Measurements from ENCODE around the gene SMG9. TPM values are rescaled to one million over a fixed set of nuclear protein-coding genes. Genes with fewer than 3 reads are reported as not detected.
"Not testable (repeated sequence)": the region's sequence is repeated elsewhere in the genome, so short reads cannot be mapped to it uniquely, and the experiment has no call there.

Gene SMG9
- total RNA-seq, 1 experiment from 2014 or later, result 20.9 TPM

GRCh38 chr19:43780706-43781525 is 26.2 kb upstream of the SMG9 start, which contains the start of gene KCNN4:
Gene KCNN4 (minus strand): TSS chr19:43780973. CDS start chr19:43780861, 112 bp downstream.
- DNase-seq (ENCODE audit: extremely low read depth, low read depth), result no peak

DNA sequence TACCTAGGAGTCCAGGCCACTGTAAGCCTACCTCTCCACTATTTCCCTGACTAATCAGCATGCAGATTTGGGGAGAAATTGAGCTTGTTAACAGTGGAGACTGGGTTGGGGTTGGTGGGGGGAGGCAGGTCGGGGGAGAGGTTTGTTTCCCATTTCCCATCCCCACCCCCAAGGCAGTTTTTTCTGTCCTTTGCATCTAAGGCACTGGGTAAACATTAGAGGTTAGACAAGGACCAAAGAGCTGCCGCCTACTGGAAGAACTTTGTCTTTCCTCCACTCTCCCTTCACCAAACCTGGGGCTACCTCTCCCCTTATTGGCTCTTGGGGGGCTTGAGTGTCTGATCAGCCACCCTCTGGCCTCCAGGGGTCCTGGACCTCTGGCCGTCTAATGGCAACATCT is 25.1 kb upstream of the SMG9 start:
- DNase-seq (ENCODE audit: extremely low read depth, low read depth), result no peak

DNA sequence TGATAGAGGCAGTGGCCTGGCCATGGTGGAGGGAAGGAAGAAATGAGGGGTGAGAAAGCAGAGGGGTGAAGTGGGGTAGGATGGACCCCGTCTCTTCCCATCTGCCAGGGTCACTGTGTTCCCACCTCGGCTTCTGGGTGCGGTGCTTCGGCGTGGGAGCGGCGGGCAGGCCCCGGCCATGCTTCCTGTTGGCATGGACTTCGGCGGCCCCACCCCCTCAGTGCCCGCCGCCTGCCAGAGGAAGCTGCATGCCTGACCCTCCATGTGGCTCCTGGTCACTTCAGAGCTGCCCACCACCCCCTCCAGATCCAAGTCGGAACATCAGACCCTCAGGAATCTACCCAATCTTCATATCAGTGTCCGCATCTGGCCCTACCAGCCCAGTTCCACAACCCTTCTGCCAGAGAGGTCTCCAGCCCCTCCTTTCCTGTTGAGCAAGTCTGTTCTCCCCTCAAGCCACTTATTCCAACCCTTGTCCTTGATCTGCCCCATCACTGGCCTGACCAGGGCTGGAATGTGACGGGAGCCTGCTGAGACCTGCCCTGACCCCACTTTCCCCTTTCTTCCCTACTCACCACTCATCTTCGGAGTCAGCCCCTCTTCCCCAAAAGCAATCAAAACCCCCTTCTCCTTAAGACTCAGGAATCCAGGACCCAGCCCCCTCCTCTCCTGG is 24.5 kb upstream of the SMG9 start:
- DNase-seq (ENCODE audit: extremely low read depth, low read depth), result no peak

DNA sequence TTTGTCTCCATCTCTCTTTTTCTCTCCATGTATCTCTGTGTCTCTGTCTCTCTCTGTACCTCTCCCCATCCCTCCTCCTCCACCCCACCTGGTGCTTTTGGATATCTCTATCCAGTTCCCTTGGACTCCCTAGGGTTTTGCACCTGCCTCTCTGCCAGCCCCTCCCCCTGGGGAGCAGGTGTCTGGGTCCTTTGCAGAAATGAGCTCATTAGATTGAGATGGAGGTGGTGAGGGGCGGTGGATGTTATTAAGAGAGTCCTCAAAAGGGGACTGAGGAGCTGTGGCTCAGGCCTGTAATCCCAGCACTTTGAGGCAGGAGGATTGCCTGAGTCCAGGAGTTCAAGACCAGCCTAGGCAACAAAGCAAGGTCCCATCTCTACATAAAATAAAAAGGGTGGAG is 23.9 kb upstream of the SMG9 start:
- no peak for DNase-seq (ENCODE audit: extremely low read depth, low read depth)

DNA sequence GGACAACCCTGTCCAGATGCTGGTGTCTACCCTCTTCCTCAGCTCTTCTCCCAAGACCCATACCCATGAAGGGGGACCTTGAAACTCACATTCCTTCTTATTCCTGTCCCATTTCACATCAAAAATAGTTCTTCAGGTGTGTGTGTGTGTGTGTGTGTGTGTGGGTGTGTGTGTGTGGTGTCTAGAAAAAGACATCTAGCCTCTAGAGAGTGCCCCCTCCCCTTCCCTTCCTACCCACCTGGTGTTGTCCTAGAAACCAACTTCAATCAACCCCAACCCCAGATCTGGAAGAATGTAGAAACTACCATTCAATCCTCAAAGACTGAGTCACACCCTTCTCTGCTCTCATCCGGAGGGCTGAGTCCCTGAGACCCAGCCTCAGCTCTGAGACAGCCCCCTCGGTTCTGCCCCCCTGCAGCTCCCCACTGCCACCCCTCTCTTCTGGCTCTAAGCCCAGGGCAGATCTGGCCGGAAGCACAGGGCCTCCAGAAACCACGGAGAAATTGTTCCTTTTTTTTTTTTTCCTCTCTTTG is 22.5 kb upstream of the SMG9 start:
- no peak for DNase-seq (ENCODE audit: extremely low read depth, low read depth)

DNA sequence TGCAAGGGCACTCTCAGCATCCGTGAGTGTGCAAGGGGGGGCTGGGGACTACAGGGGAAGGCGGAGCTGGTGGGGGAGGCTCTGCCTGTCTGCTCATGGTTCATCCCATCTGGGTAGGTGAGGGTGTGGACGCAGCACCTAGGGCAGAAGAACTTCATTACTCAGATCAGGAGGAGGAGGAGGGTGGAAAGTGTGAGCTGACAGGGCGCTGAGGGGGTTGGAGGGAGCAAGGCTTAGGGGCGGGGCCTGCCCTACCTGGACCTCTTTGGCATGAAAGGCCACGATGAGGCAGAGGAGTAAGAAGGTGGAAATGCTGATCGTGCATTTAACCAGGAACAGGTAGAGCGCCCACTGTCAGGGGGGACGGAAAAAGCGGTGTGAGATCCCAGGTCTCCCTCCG is 21.5 kb upstream of the SMG9 start:
- no peak for DNase-seq (ENCODE audit: extremely low read depth, low read depth)

- no peak for DNase-seq (ENCODE audit: extremely low read depth, low read depth)
These were observed 20.6 kb upstream of the SMG9 start for GRCh38 chr19:43775299-43775890.

DNA sequence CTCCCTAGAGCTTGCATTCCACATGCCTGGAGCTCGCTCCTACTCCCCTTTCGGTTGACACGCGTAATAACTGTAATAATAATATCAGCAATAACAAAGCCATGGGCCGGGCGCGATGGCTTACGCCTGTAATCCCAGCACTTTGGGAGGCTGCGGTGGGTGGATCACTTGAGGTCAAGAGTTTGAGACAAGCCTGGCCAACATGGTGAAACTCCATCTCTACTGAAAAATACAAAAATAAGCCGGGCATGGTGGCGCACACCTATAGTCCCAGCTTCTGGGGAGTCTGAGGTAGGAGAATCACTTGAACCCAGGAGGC is 20.1 kb upstream of the SMG9 start:
- not testable (repeated sequence) for DNase-seq (ENCODE audit: extremely low read depth, low read depth)

DNA sequence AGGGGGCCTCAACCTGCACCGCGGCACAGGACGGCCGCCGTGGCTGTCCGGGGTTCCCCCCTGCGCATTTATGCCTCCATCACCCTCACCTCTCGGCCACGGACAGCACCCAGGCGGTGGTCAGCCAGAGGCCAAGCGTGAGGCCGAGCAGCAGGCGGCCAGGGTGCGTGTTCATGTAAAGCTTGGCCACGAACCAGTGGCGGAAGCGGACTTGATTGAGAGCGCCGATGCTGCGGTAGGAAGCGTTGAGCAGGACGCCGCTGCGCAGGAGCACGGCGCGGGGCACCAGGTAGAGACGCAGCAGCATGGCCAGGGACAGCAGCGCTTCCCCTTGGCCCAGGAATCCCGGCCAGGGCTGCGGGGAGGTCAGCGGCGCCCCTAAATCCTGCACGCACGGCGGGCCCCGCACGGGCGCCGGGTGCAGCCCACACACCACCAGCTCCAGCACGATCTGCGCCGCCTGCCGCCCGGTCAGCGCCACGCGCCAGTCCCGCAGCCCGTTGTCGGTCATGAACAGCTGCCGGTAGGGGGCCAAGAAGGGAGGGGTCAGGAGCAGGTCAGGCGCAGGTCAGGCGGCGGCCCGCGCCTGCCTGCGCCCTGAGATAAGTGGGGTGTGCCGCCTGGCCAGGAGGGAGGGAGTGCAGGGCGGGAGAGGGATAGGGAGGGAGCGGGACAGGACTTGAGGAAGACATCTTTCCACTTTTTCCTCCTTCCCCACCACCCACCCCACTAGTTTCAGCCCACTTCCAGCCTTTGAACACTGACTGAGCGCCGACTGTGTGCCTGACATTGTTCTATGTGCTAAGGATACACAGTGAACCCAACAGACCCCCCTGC is 19.6 kb upstream of the SMG9 start:
- no peak for DNase-seq (ENCODE audit: extremely low read depth, low read depth)

DNA sequence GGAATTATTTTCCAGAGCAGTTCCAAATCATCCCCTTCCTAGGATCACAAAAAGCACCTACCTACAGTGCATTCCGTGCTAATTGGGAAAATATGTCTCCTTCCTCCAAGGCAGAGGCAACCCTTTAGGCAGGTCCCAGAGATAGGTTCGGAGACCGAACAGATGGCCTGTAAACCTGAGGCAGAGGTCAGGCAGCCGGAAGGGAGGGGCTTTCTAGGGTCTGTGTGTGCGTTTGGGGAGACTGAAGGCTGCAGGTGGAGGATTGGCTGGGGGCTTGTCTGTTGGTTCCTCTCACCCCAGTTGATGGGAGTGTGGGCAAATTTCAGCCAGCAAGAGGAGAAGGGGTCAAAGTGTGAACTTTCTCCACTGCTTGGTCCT is 19.0 kb upstream of the SMG9 start:
- DNase-seq (ENCODE audit: extremely low read depth, low read depth), result no peak

DNA sequence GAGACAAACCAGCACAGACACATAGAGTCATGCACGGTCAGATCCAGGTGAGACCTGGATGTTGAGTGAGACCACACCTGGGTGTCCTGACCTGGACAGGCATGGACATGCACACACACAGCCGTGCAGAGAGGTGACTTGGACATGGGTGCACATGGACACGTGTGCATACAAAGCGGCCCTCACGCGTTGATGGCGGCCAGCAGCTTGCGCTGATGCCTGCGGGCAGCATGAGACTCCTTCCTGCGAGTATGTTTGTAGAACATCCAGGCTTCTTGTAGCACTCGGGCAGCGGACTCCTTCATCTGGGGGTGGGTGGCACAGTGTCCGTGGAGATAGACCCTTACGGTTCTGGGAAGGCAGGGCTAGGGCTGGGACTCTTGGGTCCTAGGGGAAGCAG is 14.5 kb upstream of the SMG9 start:
- no peak for DNase-seq (ENCODE audit: extremely low read depth, low read depth)

DNA sequence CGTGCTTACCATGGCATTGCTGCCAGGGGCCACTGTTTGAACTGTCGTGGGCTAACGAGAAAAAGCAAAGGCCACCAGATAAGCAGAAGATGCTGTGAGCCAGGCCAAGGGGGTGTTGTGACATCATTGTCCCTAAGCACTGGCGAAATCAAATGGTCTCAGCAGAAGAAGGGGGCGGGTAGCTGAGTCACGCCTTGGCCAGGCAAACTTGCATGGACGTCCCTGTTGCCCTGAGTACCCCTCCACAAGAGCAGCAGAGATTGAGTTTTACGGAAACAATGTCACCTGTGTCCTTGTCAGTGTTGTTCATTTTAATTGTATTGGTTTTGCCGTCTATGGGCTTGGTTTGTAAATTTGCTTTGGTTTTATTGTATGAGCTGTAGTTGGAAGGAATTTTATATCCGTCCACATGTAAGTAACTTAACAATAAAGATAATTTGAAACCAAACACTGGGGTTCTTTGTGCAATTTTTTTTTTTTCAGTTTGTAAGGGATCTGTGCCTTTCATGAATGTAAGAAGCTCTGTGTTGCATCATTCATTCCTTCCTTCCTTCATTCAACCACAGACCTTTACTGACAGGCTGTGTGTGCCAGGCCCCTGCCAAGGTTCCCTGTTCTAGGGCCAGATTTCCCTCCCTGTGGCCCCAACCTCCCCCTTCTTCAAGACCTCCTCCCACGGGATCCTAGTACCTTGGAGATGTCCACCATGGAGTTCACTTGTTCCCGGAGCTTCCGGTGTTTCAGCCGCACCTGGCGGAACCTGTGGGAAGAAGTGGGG is 13.7 kb upstream of the SMG9 start:
- no peak for DNase-seq (ENCODE audit: extremely low read depth, low read depth)

DNA sequence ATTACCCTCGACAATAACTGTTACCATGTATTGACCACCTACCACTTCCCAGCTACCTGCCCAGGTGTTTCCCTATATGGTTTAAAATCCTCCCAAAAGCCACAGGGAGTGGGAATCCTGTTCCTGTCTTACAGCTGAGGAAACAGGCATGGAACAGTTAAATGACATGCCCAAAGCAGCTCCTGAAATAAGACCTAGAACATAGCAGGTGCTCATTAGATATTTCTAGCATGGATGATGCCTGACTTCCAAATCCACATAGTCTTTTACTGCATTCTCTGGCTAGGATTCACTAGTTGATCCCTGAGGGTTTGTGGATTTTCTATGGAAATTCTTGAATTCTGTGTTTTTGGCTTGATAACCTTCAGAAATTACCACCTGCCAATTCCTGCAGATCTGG is 13.1 kb upstream of the SMG9 start:
- no peak for DNase-seq (ENCODE audit: extremely low read depth, low read depth)

DNA sequence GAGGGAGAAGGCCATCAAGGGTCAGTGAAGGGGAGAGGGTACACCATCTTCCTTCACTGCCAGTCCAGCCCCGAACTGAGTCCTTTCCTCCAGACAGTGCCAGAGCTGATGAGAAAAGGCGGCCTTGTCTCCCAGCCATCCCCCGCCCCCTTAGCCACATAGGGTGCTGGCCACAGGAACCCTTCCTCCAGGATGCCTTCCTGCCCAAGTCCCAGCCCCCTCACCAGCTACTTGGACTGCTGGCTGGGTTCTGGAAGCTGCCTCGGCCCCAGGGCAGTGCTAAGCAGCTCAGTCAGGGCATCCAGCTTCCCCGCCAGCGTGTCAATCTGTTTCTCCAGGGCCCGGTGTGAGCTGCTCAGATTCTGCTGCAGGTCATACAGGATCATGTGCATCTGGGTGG is 12.6 kb upstream of the SMG9 start:
- no peak for DNase-seq (ENCODE audit: extremely low read depth, low read depth)

GRCh38 chr19:43766755-43767043 is 11.9 kb upstream of the SMG9 start:
- DNase-seq (ENCODE audit: extremely low read depth, low read depth), result no peak

GRCh38 chr19:43765109-43765876 is 10.5 kb upstream of the SMG9 start:
- peak; percentile 82 for DNase-seq (ENCODE audit: extremely low read depth, low read depth)

DNA sequence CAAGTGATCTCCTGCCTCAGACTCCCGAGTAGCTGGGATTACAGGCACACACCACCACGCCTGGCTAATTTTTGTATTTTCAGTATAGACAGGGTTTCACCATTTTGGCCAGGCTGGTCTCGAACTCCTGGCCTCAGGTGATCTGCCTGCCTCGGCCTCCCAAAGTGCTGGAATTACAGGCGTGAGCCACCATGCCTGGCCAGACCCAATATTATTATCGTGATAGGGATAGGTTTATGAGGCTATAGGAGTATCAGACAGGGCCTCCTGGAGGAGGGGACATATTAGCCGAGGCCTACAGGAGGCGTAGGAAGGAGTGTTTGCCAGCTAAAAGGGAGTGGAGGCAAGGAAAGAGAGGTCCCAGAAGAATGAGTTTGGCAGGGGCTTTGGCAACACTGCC is 9.9 kb upstream of the SMG9 start:
- DNase-seq (ENCODE audit: extremely low read depth, low read depth), result not testable (repeated sequence)

- no peak for DNase-seq (ENCODE audit: extremely low read depth, low read depth)
These were observed 8.7 kb upstream of the SMG9 start for GRCh38 chr19:43763473-43763939.

DNA sequence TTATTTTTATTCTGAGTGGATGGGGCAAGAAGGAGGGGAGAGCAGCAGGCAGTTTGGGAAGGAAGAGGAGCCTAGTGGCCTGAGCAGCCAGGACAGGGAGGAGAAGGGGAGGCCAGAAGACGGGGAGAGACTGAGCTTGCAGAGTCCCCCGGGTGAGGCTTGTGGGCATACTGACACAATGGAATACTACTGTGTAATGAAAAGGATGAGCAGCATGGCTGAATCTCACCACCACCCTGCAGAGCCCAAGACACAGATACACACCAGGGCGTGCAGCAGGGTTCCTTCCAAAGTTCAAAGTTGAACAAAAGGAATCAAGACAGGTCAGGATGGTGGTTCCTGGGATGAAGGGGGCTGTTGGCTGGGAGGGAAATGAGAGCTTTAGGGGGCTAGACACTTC is 8.1 kb upstream of the SMG9 start:
- no peak for DNase-seq (ENCODE audit: extremely low read depth, low read depth)
